ENCODE results near the gene POT1. TPM values are rescaled to one million over a fixed set of nuclear protein-coding genes. Genes with fewer than 3 reads are reported as not detected.

The POT1 gene
- polyA plus RNA-seq, 1 donor (not counting 4 experiments of a cell fraction or from before 2014, with no cell fraction given), result 36.6 TPM

GRCh38 chr7:124942399-124942798 lies 12.8 kb upstream of the POT1 start:
- Histone ChIP-seq H3K27me3 (ENCODE audit: control insufficient read depth, extremely low read depth, insufficient read depth, low read length) (no peaks in the 10 kb centered on the region), H2AFZ (ENCODE audit: control insufficient read depth, low read length) (no peak overlapping the region), H3K27ac (ENCODE audit: control insufficient read depth, insufficient read depth, low read length) (no peak overlapping the region), H4K20me1 (ENCODE audit: control insufficient read depth, extremely low read depth, insufficient read depth, low read length) (no peaks in the 10 kb centered on the region), H3K36me3 (ENCODE audit: control insufficient read depth in 2 of 2, extremely low read depth in 1 of 2, insufficient read depth in 2 of 2, low read length in 2 of 2) (no peaks in the 10 kb centered on the region), H3K9me3 (ENCODE audit: control insufficient read depth, low read depth, low read length) (no peaks in the 10 kb centered on the region), H3K9me1 (ENCODE audit: control insufficient read depth, extremely low read depth, insufficient read depth, low read length) (no peaks in the 10 kb centered on the region), H3K4me2 (ENCODE audit: control insufficient read depth, extremely low read depth, insufficient read depth, low read depth, low read length) (no peak overlapping the region), H3K9ac (ENCODE audit: control insufficient read depth, extremely low read depth, insufficient read depth, low read length) (no peak overlapping the region), H3K4me3 (ENCODE audit: control insufficient read depth in 2 of 3, extremely low read depth in 1 of 3, insufficient read depth in 2 of 3, low read depth in 1 of 3, low read length in 3 of 3) (no peak overlapping the region), H3K4me1 (ENCODE audit: control insufficient read depth, extremely low read depth, insufficient read depth, low read length) (no peaks in the 10 kb centered on the region), H3K79me2 (ENCODE audit: control insufficient read depth, insufficient read depth, low read length) (no peaks in the 10 kb centered on the region)
- dilution Hi-C loops (cut with MboI; ENCODE audit: extremely low pct_ligation_motif_present, low sequenced_read_pairs), result no loop called here
- no peak for TF ChIP-seq EZH2 (IDR thresholded peaks at IDR 0.05; ENCODE audit: low read length)
- no peak for FAIRE-seq
- DNase-seq (ENCODE audit: low read depth, low spot score), result no peak

GRCh38 chr7:124940306-124940705 lies 10.7 kb upstream of the POT1 start:
- Histone ChIP-seq H3K4me3 (ENCODE audit: control insufficient read depth in 2 of 3, extremely low read depth in 1 of 3, insufficient read depth in 2 of 3, low read depth in 1 of 3, low read length in 3 of 3) (no peak overlapping the region), H3K4me2 (ENCODE audit: control insufficient read depth, extremely low read depth, insufficient read depth, low read depth, low read length) (no peak overlapping the region), H3K9me1 (ENCODE audit: control insufficient read depth, extremely low read depth, insufficient read depth, low read length) (no peaks in the 10 kb centered on the region), H3K9ac (ENCODE audit: control insufficient read depth, extremely low read depth, insufficient read depth, low read length) (no peak overlapping the region), H4K20me1 (ENCODE audit: control insufficient read depth, extremely low read depth, insufficient read depth, low read length) (no peaks in the 10 kb centered on the region), H3K9me3 (ENCODE audit: control insufficient read depth, low read depth, low read length) (no peaks in the 10 kb centered on the region), H3K36me3 (ENCODE audit: control insufficient read depth in 2 of 2, extremely low read depth in 1 of 2, insufficient read depth in 2 of 2, low read length in 2 of 2) (no peaks in the 10 kb centered on the region), H3K27ac (ENCODE audit: control insufficient read depth, insufficient read depth, low read length) (no peak overlapping the region), H2AFZ (ENCODE audit: control insufficient read depth, low read length) (no peak overlapping the region), H3K4me1 (ENCODE audit: control insufficient read depth, extremely low read depth, insufficient read depth, low read length) (no peaks in the 10 kb centered on the region), H3K79me2 (ENCODE audit: control insufficient read depth, insufficient read depth, low read length) (no peaks in the 10 kb centered on the region), H3K27me3 (ENCODE audit: control insufficient read depth, extremely low read depth, insufficient read depth, low read length) (no peaks in the 10 kb centered on the region)
- TF ChIP-seq EZH2 (IDR thresholded peaks at IDR 0.05; ENCODE audit: low read length), result no peak
- TF ChIP-seq CTCF (optimal IDR thresholded peaks at IDR 0.05 in 1 of 3, IDR thresholded peaks at IDR 0.05 in 1 of 3, conservative IDR thresholded peaks at IDR 0.05 in 1 of 3; ENCODE audit: extremely low read depth in 1 of 3, insufficient read depth in 2 of 3, low read length in 3 of 3), result no peak
- dilution Hi-C loops (cut with MboI; ENCODE audit: extremely low pct_ligation_motif_present, low sequenced_read_pairs), result no loop called here
- FAIRE-seq (no peak), DNase-seq (ENCODE audit: low read depth, low spot score) (no peak)

- Histone ChIP-seq H3K36me3 (ENCODE audit: control insufficient read depth in 2 of 2, extremely low read depth in 1 of 2, insufficient read depth in 2 of 2, low read length in 2 of 2) (no peaks in the 10 kb centered on the region), H3K27me3 (ENCODE audit: control insufficient read depth, extremely low read depth, insufficient read depth, low read length) (no peaks in the 10 kb centered on the region), H4K20me1 (ENCODE audit: control insufficient read depth, extremely low read depth, insufficient read depth, low read length) (no peaks in the 10 kb centered on the region), H3K9ac (ENCODE audit: control insufficient read depth, extremely low read depth, insufficient read depth, low read length) (no peak overlapping the region), H3K79me2 (ENCODE audit: control insufficient read depth, insufficient read depth, low read length) (no peaks in the 10 kb centered on the region), H3K4me1 (ENCODE audit: control insufficient read depth, extremely low read depth, insufficient read depth, low read length) (no peaks in the 10 kb centered on the region), H3K9me3 (ENCODE audit: control insufficient read depth, low read depth, low read length) (no peaks in the 10 kb centered on the region), H2AFZ (ENCODE audit: control insufficient read depth, low read length) (no peak overlapping the region), H3K27ac (ENCODE audit: control insufficient read depth, insufficient read depth, low read length) (no peak overlapping the region), H3K9me1 (ENCODE audit: control insufficient read depth, extremely low read depth, insufficient read depth, low read length) (no peaks in the 10 kb centered on the region), H3K4me2 (ENCODE audit: control insufficient read depth, extremely low read depth, insufficient read depth, low read depth, low read length) (no peak overlapping the region), H3K4me3 (ENCODE audit: control insufficient read depth in 2 of 3, extremely low read depth in 1 of 3, insufficient read depth in 2 of 3, low read depth in 1 of 3, low read length in 3 of 3) (no peak overlapping the region)
- TF ChIP-seq CTCF (optimal IDR thresholded peaks at IDR 0.05 in 1 of 3, IDR thresholded peaks at IDR 0.05 in 1 of 3, conservative IDR thresholded peaks at IDR 0.05 in 1 of 3; ENCODE audit: extremely low read depth in 1 of 3, insufficient read depth in 2 of 3, low read length in 3 of 3), result no peak
- TF ChIP-seq EZH2 (IDR thresholded peaks at IDR 0.05; ENCODE audit: low read length), result no peak
- dilution Hi-C loops (cut with MboI; ENCODE audit: extremely low pct_ligation_motif_present, low sequenced_read_pairs), result no loop called here
- DNase-seq (ENCODE audit: low read depth, low spot score) (no peak), FAIRE-seq (no peak)
Measured at GRCh38 chr7:124938128-124938527, 8.5 kb upstream of the POT1 start.

Measured in keratinocyte (primary cell).